Activated T-cell treated with anti-CD3 and anti-CD28 coated beads, Interleukin-2, amount 50 U/mL, for 24 hours (primary cell): Measurements from ENCODE around the gene PHACTR4.
"Not testable (repeated sequence)": the region's sequence is repeated elsewhere in the genome, so short reads cannot be mapped to it uniquely, and the experiment has no call there.

Experiments used
- DNase-seq: peaks from one replicate; pipeline ENCODE4 v3.0.0-alpha.2; 2020
- H3K27ac Mint-ChIP-seq: 2 replicates; pipeline ENCODE4 v1.8.0; 2020; ENCODE audit warnings: mild to moderate bottlenecking, mixed read lengths
- H3K27me3 Mint-ChIP-seq: 2 replicates; pipeline ENCODE4 v1.8.0; 2020; ENCODE audit warnings: mixed read lengths
- H3K36me3 Mint-ChIP-seq: 2 replicates; pipeline ENCODE4 v1.8.0; 2020; ENCODE audit warnings: low read depth, mixed read lengths
- H3K4me1 Mint-ChIP-seq: 2 replicates; pipeline ENCODE4 v1.8.0; 2020; ENCODE audit warnings: low read depth, mixed read lengths
- H3K4me3 Mint-ChIP-seq: 2 replicates; pipeline ENCODE4 v1.8.0; 2020; ENCODE audit warnings: mild to moderate bottlenecking, moderate library complexity, mixed read lengths
- H3K9me3 Mint-ChIP-seq: 2 replicates; pipeline ENCODE4 v1.8.0; 2020; ENCODE audit warnings: mixed read lengths

The PHACTR4 gene

GRCh38 chr1:28369371-28370238, at the start of gene PHACTR4:
TSS of gene PHACTR4 (plus strand) at chr1:28369740. CDS start at chr1:28407448, 37,708 bp downstream.
- H3K27me3 Mint-ChIP-seq: no peaks in the 10 kb centered on the region
- peaks cover 36% of the 10 kb centered on the region for H3K4me1 Mint-ChIP-seq
- H3K27ac Mint-ChIP-seq: peak within 1 kb of the TSS; percentile 95
- no peaks in the 10 kb centered on the region for H3K9me3 Mint-ChIP-seq
- H3K36me3 Mint-ChIP-seq: peaks cover 28% of the 10 kb centered on the region
- H3K4me3 Mint-ChIP-seq: peak within 1 kb of the TSS; percentile 96
- peak; percentile 88 for DNase-seq

DNA sequence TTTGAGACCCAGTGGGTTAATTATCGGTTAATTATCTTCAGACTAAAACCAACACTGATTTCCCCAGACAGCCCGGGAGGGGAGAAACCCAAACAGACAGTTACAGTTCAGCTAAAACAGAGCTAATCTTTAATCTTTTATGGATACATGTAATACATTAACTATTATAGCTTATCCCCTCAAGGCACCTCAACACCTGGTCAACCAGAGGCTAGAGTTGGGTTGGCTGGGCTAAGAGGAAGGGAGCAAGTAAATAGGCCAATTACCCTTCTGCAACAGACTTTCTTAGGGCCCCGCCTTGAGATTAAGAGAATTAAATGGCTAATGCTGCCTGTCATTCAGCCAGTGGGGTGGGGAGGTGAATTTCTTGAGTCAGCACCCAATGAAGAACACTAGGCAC, 47.3 kb upstream of the PHACTR4 start:
- no peak for DNase-seq
- peaks cover 4% of the 10 kb centered on the region for H3K4me1 Mint-ChIP-seq
- H3K9me3 Mint-ChIP-seq: no peaks in the 10 kb centered on the region
- no peaks in the 10 kb centered on the region for H3K36me3 Mint-ChIP-seq
- H3K27me3 Mint-ChIP-seq: no peaks in the 10 kb centered on the region
- H3K4me3 Mint-ChIP-seq: no peak overlapping the region
- no peak overlapping the region for H3K27ac Mint-ChIP-seq

GRCh38 chr1:28323720-28324119, 45.8 kb upstream of the PHACTR4 start:
- Mint-ChIP-seq H3K4me3 (no peak overlapping the region), H3K36me3 (peaks cover 6% of the 10 kb centered on the region), H3K9me3 (no peaks in the 10 kb centered on the region), H3K27me3 (no peaks in the 10 kb centered on the region), H3K4me1 (peaks cover 14% of the 10 kb centered on the region), H3K27ac (no peak overlapping the region)
- no peak for DNase-seq

- H3K4me1 Mint-ChIP-seq: peaks cover 28% of the 10 kb centered on the region
- DNase-seq: no peak
- H3K36me3 Mint-ChIP-seq: peaks cover 30% of the 10 kb centered on the region
- no peak overlapping the region for H3K27ac Mint-ChIP-seq
- no peak overlapping the region for H3K4me3 Mint-ChIP-seq
- no peaks in the 10 kb centered on the region for H3K27me3 Mint-ChIP-seq
- no peaks in the 10 kb centered on the region for H3K9me3 Mint-ChIP-seq
Measured at GRCh38 chr1:28326515-28326914, 43.0 kb upstream of the PHACTR4 start.

DNA sequence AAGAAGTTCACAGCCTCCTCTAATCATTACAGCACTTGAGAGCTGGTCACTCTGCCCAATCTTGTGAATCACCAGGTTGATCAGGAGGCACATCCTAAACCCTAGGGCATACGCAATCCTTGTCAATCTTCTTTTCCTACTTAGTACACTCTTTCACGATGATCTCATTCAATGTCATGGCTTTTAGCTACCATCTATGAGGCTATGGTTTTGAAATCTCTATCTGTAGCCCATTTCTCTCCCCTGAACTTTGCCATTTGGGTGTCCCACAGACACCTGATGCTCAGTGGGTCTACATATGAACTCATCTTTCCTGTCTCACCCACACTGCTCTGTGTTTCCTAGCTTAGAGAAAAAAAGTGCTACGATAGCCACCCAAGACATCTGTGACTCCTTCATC, 42.6 kb upstream of the PHACTR4 start:
- Mint-ChIP-seq H3K36me3 (peaks cover 35% of the 10 kb centered on the region), H3K9me3 (no peaks in the 10 kb centered on the region), H3K4me1 (peaks cover 29% of the 10 kb centered on the region), H3K4me3 (peak overlapping the region; percentile 94), H3K27me3 (no peaks in the 10 kb centered on the region), H3K27ac (peak overlapping the region; percentile 56)
- DNase-seq: no peak

DNA sequence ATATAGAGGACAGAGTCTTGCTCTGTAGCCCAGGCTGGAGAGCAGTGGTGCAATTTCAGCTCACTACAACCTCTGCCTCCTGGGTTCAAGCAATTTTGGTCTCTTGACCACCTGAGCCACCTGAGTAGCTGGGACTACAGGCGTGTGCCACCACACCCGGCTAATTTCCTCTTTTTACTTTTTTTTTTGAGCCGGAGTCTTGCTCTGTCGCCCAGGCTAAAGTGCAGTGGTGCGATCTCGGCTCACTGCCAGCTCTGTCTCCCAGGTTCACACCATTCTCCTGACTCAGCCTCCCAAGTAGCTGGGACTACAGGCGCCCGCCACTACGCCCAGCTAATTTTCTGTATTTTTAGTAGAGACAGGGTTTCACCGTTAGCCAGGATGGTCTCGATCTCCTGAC, 42.1 kb upstream of the PHACTR4 start:
- Mint-ChIP-seq H3K4me1 (peaks cover 31% of the 10 kb centered on the region), H3K36me3 (peaks cover 39% of the 10 kb centered on the region), H3K4me3 (peak overlapping the region; percentile 94)
- not testable (repeated sequence) for H3K9me3 Mint-ChIP-seq, H3K27me3 Mint-ChIP-seq, H3K27ac Mint-ChIP-seq, DNase-seq

DNA sequence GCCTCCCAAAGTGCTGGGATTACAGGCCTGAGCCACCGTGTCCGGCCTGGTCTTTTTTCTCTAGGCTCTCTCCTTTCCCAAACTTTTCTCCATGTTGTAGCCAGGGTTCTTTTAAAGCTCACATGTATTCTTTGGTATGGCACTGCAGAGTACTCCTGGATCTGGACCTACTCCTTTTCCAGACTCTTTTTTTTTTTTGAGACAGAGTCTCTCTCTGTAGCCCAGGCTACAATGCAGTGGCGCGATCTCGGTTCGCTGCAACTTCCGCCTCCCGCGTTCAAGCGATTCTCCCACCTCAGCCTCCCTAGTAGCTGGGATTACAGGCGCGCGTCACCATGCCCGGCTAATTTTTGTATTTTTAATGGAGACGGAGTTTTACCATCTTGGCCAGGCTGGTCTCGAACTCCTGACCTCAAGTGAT, 41.3 kb upstream of the PHACTR4 start:
- H3K9me3 Mint-ChIP-seq: no peaks in the 10 kb centered on the region
- peaks cover 39% of the 10 kb centered on the region for H3K4me1 Mint-ChIP-seq
- DNase-seq: peak; percentile 32
- H3K27me3 Mint-ChIP-seq: no peaks in the 10 kb centered on the region
- H3K4me3 Mint-ChIP-seq: peak overlapping the region; percentile 94
- H3K36me3 Mint-ChIP-seq: peaks cover 47% of the 10 kb centered on the region
- peak overlapping the region; percentile 99 for H3K27ac Mint-ChIP-seq

- DNase-seq: no peak
- Mint-ChIP-seq H3K9me3 (no peaks in the 10 kb centered on the region), H3K27me3 (no peaks in the 10 kb centered on the region), H3K27ac (peak overlapping the region; percentile 99), H3K4me1 (peaks cover 39% of the 10 kb centered on the region), H3K4me3 (peak overlapping the region; percentile 94), H3K36me3 (peaks cover 61% of the 10 kb centered on the region)
Measured at GRCh38 chr1:28329395-28330153, 40.0 kb upstream of the PHACTR4 start.

GRCh38 chr1:28338897-28339296, 30.6 kb upstream of the PHACTR4 start:
- H3K9me3 Mint-ChIP-seq: no peaks in the 10 kb centered on the region
- H3K4me3 Mint-ChIP-seq: no peak overlapping the region
- no peak overlapping the region for H3K27ac Mint-ChIP-seq
- no peak for DNase-seq
- peaks cover 3% of the 10 kb centered on the region for H3K4me1 Mint-ChIP-seq
- H3K36me3 Mint-ChIP-seq: peaks cover 23% of the 10 kb centered on the region
- H3K27me3 Mint-ChIP-seq: no peaks in the 10 kb centered on the region

- no peak for DNase-seq
- Mint-ChIP-seq H3K9me3 (no peaks in the 10 kb centered on the region), H3K4me1 (peaks cover 3% of the 10 kb centered on the region), H3K36me3 (peaks cover 17% of the 10 kb centered on the region), H3K27ac (no peak overlapping the region), H3K27me3 (no peaks in the 10 kb centered on the region), H3K4me3 (no peak overlapping the region)
Measured at GRCh38 chr1:28339551-28339950, 30.0 kb upstream of the PHACTR4 start.

GRCh38 chr1:28340221-28340974, 29.1 kb upstream of the PHACTR4 start:
- no peak overlapping the region for H3K4me3 Mint-ChIP-seq
- no peak overlapping the region for H3K27ac Mint-ChIP-seq
- DNase-seq: no peak
- peaks cover 8% of the 10 kb centered on the region for H3K36me3 Mint-ChIP-seq
- H3K9me3 Mint-ChIP-seq: no peaks in the 10 kb centered on the region
- peaks cover 3% of the 10 kb centered on the region for H3K4me1 Mint-ChIP-seq
- H3K27me3 Mint-ChIP-seq: no peaks in the 10 kb centered on the region

GRCh38 chr1:28341591-28341990, 27.9 kb upstream of the PHACTR4 start:
- no peak overlapping the region for H3K27ac Mint-ChIP-seq
- no peak for DNase-seq
- peaks cover 10% of the 10 kb centered on the region for H3K4me1 Mint-ChIP-seq
- H3K27me3 Mint-ChIP-seq: no peaks in the 10 kb centered on the region
- no peaks in the 10 kb centered on the region for H3K9me3 Mint-ChIP-seq
- no peak overlapping the region for H3K4me3 Mint-ChIP-seq
- no peaks in the 10 kb centered on the region for H3K36me3 Mint-ChIP-seq

DNA sequence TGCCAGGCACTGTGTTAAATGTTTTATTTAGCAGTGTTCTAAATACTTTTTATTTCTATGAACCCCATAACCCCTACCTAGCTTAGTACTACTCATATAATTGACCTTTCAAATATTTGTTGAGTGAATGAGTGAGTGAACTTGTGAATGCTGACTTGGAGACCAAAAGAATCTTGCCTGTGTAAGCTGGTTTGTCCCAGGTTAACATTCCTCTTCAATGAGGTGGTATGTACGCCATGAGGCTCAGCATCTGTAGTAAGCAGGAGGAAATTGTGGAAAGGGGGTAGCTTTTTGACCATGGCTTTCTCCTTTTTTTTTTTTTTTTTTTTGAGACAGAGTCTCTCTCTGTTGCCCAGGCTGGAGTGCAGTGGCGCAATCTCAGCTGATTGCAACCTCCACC, 26.1 kb upstream of the PHACTR4 start:
- no peak for DNase-seq
- Mint-ChIP-seq H3K27me3 (no peaks in the 10 kb centered on the region), H3K27ac (no peak overlapping the region), H3K36me3 (no peaks in the 10 kb centered on the region), H3K9me3 (no peaks in the 10 kb centered on the region), H3K4me3 (no peak overlapping the region), H3K4me1 (peaks cover 10% of the 10 kb centered on the region)

DNA sequence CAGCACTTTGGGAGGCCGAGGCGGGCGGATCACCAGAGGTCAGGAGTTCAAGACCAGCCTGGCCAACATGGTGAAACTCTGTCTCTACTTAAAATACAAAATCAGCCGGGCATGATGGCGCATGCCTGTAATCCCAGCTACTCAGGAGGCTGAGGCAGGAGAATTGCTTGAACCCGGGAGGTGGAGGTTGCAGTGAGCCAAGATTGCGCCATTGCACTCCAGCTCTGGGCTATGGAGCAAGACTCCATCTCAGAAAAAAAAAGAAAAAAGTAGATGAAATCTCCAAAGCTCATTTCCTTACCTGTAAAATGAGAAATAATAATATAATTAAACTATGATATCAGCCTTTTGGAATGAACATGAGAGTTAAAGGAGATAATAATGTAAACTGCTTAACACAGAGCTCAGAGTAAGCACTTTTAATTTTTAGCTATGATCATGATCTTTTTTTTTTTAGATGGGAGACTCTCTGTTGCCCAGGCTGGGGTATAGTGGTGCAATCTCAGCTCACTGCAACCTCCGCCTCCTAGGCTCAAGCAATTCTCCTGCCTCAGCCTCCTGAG, 16.2 kb upstream of the PHACTR4 start:
- H3K27ac Mint-ChIP-seq, H3K9me3 Mint-ChIP-seq, H3K4me3 Mint-ChIP-seq, H3K27me3 Mint-ChIP-seq, H3K4me1 Mint-ChIP-seq, DNase-seq, H3K36me3 Mint-ChIP-seq: not testable (repeated sequence)
